Measurements from ENCODE around the gene NUBPL.

DNA sequence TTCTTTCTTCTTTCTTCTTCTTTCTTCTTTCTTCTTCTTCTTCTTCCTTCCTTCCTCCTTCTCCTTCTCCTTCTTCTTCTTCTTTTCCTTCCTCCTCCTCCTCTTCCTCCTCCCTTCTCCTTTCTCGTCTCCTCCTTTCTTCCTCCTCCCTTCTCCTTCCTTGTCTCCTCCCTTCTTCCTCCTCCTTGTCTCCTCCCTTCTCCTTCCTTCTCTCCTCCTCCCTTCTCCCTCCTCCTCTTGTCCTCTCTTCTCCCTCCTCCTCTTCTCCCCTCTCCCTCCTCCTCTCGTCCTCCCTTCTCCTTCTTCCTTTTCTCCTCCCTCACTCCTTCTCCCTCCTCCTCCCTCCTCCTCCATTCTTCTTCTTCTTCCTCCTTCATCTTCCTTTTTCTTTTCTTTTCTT, 44.5 kb downstream of the NUBPL start:
- TF ChIP-seq POLR2A (IDR thresholded peaks at IDR 0.05) = no peak
- TF ChIP-seq, protein P1, sequence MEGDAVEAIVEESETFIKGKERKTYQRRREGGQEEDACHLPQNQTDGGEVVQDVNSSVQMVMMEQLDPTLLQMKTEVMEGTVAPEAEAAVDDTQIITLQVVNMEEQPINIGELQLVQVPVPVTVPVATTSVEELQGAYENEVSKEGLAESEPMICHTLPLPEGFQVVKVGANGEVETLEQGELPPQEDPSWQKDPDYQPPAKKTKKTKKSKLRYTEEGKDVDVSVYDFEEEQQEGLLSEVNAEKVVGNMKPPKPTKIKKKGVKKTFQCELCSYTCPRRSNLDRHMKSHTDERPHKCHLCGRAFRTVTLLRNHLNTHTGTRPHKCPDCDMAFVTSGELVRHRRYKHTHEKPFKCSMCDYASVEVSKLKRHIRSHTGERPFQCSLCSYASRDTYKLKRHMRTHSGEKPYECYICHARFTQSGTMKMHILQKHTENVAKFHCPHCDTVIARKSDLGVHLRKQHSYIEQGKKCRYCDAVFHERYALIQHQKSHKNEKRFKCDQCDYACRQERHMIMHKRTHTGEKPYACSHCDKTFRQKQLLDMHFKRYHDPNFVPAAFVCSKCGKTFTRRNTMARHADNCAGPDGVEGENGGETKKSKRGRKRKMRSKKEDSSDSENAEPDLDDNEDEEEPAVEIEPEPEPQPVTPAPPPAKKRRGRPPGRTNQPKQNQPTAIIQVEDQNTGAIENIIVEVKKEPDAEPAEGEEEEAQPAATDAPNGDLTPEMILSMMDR (IDR thresholded peaks at IDR 0.05) = no peak

All from lower leg skin (tissue), 3 donors.